NB4 (cell line): ENCODE measurements around the gene BRD4.

Source experiments
- POLR2A ChIP-seq: IDR thresholded peaks from 2 replicates; pipeline ENCODE4 v1.6.1; 2011; ENCODE audit warnings: mild to moderate bottlenecking; ENCODE audit not compliant: insufficient read length; ENCODE audit errors: extremely low read depth
- TF ChIP-seq, protein P1 (sequence below): IDR thresholded peaks from one replicate; pipeline ENCODE4 v1.5.1; 2012; ENCODE audit warnings: low read depth, low read length

GRCh38 chr19:15212711-15213110, 119.6 kb downstream of the BRD4 start:
- no peak for TF ChIP-seq POLR2A
- TF ChIP-seq, protein P1, sequence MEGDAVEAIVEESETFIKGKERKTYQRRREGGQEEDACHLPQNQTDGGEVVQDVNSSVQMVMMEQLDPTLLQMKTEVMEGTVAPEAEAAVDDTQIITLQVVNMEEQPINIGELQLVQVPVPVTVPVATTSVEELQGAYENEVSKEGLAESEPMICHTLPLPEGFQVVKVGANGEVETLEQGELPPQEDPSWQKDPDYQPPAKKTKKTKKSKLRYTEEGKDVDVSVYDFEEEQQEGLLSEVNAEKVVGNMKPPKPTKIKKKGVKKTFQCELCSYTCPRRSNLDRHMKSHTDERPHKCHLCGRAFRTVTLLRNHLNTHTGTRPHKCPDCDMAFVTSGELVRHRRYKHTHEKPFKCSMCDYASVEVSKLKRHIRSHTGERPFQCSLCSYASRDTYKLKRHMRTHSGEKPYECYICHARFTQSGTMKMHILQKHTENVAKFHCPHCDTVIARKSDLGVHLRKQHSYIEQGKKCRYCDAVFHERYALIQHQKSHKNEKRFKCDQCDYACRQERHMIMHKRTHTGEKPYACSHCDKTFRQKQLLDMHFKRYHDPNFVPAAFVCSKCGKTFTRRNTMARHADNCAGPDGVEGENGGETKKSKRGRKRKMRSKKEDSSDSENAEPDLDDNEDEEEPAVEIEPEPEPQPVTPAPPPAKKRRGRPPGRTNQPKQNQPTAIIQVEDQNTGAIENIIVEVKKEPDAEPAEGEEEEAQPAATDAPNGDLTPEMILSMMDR: no peak
